Astrocyte of the hippocampus (primary cell): ENCODE measurements around the gene TCEANC.
"Not testable (repeated sequence)": the region's sequence is repeated elsewhere in the genome, so short reads cannot be mapped to it uniquely, and the experiment has no call there.

Source experiments
- DNase-seq: peaks from one replicate; pipeline ENCODE4 v3.0.0; 2011; ENCODE audit warnings: low read depth, low spot score

The TCEANC gene, protein sequence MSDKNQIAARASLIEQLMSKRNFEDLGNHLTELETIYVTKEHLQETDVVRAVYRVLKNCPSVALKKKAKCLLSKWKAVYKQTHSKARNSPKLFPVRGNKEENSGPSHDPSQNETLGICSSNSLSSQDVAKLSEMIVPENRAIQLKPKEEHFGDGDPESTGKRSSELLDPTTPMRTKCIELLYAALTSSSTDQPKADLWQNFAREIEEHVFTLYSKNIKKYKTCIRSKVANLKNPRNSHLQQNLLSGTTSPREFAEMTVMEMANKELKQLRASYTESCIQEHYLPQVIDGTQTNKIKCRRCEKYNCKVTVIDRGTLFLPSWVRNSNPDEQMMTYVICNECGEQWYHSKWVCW

DNA sequence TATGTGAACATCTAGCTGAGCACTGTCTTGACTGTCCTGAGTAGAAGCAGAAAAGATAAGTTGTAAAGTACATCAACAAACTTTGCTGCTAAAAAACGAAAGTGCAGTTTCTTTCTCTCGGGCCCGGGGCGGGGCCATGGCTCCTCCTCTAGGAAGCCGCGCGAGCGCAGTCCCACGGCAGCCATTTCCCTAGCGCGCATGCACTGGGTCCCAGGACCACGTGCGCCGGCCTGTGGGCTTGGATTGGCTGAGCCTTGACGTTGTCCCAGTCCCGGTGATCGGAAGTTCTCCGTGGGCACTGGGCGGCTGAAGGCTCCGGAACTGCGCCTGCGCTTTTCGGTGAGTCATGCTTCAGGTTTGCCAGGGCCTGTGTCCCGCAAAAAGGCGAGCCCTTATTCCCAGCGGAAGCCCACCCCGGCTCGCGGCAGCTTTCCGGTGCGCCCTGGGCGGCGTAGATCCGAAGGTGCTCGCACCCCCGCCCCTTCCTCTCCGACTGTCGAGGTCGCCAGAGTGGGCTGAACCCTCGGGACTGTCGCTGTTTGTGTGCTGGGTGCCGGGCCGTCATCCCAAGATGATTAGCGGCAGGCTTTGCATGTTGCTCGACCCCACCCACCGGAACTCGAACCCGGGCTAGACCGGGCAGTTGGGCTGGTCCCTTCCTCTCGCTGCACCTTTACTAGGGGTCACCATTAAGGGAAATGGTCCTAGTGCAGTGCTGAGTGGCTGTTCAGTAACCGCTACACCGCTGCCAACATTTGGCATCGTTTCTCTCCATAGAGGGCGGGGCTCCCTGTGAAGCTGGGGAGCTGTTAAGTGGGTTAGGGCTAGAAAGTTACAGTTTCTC, at the start of gene TCEANC:
Gene TCEANC, plus strand, starts transcription at position 292 of the 844 bp plus-strand sequence. CDS start 9,368 bp downstream, outside the sequence.
- DNase-seq = peak; percentile 98

DNA sequence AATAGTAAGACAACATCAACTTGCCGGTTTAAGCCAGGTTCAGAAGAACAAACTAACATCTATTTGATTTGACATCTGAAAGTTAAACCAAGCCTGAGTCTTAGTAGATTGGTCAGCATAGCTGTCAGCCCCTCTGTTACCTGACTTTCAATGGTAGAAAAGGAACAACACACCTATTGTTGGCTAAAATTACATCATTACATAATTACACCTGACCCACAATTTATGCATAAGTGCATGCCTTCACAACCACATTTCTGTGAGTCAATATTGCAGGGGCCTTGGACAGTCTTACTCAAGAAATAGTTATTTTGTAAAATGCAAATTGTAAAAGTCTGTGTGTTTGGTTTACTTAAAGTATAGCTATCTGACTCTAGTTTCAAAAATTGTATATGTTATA, 47.3 kb upstream of the TCEANC start:
- peak; percentile 18 for DNase-seq

DNA sequence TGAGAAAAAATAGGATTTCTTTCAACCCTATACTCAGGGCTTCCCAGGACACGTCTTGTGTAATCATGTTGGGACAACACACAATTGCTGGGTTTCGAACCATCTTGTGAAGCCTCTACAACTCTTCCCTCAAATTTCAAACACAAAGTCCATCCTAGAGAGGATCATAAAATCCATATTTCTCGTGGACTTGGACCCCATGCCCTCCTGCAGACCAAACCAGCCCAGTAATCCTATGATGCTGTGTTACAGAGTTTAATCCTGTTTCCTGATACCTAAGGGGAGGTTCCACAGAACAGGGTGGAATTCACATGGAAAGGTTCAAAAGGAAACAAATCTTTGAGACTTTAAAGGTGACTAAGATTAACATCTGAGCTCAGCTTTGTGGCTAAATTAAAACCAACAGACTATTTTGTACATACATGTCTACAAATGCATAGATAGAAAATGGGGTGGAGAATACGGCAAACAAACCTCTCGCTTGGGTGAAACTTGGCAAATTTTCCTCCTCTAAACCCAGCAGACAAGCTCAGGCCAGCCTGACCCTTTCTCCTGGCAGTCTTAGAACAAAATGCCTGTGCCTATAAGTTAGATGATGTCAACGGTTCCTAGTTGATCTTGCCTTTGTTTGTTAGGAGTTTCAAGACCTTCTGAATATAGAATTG, 45.5 kb upstream of the TCEANC start:
- no peak for DNase-seq

DNA sequence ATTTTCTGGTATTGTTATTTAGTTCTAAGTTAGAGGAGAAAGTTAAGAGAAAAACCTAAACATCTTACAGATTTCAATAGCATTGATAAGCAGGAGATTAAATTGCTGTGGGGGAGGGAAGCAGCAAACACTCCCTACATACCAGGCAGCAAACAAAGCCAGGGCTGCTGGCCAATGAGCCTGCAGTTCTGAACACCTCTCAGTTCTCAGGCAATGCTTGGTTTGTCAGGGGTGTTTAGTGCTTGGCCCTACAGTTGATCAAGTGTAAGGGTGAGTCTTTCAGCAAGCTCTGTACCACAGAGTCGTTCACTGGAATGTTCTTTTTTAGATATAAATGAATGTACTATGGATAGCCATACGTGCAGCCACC, 45.0 kb upstream of the TCEANC start:
- peak; percentile 11 for DNase-seq

DNA sequence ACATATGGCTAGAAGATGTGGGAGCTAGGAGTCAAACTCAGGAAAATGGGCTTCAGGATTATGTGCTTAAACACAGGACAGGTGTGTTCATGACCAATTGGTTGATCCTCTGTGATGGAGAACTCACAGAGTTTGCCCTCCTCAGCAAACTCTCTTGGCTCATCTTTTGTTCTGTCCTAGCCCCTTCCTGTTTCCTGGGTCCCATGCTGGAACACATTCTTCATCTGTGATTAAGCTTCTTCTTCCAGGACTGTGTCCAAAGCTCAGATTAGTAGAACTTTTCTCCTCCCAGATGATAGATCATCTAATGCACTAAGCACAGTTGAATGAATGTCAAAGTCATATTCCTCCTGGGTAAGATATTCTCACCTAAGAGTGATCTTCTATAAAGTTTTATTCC, 38.8 kb upstream of the TCEANC start:
- DNase-seq = no peak

DNA sequence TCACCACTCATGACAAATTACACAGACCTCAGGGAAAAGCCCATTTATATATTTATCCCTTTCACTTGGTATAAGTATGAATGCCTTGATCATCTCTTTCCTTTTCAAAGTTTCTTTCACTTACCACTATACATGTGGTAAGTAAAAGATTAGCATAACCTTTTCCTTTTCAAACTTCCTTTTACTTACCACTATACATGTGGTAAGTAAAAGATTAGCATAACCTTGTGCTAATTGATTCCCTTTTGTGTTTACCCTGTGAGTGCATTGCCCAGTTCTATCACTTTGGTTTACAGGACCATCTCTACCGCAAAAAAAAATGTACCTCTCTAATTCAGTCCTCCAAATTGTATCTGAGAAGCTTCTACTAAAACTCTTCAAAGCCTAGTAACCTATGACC, 32.7 kb upstream of the TCEANC start:
- DNase-seq = no peak

DNA sequence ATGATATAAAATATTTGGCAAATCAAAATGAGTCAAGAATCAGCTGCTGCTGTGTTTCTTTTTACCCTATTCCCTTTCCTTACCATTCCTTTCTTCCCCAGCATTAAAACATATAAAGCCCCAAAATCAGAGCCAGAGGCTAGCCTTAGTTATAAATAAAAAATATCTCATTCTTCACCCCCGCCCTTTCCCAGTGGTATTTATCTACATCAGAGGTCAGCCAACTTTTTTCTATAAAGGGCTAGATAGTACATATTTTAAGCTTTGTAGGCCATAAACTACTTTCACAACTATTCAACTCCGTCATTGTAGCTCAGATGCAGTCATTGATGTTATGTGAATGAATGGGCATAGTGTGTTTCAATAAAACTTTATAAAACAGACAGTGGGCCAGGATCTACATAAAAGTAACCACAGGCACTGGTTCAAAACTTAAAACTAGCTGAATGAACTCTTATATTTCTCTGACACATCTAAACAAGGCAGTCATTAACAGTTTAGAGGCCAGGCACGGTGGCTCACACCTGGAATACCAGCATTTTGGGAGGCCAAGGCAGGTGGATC, 30.5 kb upstream of the TCEANC start:
- no peak for DNase-seq

DNA sequence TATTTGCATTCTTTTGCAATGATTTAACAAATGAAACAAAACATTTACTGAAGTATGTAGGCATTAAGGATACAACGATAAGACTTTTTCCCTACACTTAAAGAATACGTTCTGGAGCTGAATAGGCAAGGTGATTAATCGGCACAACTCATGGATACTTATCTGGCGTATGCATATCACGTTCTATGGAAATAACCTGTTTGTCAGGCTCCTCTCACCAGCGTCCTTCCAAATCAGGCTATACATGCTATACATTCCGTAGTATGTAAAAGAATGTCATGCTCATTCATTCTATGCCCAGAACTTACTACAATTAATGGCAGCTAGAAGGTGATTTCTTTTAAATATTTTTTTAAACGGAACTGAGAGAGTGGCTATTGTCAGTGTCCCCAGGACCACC, 25.6 kb upstream of the TCEANC start:
- no peak for DNase-seq

DNA sequence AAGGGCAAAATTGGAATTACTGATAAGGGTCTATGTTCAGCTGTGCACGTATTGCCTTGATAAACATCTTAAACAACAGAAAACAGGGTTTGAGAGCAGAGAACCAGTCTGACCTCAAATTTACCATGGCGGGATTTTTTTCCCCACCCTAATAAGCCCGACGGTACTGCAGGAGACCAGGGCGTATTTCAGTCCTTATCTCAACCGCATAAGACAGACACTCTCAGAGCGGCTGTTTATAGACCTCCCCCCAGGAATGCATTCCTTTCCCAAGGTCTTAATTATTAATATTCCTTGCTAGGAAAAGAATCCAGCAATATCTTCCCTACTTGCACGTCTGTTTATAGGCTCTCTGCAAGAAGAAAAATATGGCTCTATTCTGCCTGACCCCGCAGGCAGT, 15.7 kb upstream of the TCEANC start:
- DNase-seq = not testable (repeated sequence)

DNA sequence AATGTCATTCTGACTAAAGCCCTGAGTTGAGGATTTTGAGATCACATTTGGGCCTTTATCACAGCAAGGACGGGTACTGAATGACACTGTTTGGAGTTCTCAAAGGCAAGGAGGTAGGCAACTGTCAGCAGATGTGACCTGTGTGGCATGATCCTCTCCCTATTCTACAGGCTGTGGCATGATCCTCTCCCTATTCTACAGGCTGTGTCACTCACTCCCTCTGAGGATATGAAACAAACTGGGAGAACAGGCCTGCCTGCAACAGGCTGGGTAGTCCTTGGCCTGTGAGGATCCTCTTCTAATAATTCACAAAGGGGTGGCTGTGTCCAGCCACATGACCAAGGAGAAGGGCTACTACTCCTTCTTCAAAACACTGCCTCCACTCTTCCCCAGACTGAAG, 14.9 kb upstream of the TCEANC start:
- DNase-seq = no peak

DNA sequence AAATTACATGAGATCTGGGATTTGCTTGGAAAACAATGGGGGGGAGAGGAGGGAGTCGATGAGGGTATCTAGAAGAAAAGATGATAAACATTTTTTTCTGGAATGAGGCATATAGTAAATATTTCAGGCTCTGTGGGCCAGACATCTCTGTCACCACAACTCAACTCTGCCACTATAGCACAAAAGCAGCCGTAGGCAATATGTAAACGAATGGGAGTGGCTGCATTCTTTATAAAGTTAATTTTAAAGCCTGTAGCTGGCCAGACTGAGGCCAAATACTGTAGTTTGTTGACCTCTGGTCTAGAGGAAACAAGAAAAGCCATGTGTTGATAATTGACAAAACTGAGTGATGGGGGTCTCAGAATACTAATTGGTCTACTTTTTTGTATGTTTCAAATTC, 14.1 kb upstream of the TCEANC start:
- no peak for DNase-seq

DNA sequence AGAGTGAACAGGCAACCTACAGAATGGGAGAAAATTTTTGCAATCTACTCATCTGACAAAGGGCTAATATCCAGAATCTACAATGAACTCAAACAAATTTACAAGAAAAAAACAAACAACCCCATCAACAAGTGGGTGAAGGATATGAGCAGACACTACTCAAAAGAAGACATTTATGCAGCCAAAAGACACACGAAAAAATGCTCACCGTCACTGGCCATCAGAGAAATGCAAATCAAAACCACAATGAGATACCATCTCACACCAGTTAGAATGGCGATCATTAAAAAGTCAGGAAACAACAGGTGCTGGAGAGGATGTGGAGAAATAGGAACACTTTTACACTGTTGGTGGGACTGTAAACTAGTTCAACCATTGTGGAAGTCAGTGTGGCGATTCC, 11.3 kb upstream of the TCEANC start:
- not testable (repeated sequence) for DNase-seq

DNA sequence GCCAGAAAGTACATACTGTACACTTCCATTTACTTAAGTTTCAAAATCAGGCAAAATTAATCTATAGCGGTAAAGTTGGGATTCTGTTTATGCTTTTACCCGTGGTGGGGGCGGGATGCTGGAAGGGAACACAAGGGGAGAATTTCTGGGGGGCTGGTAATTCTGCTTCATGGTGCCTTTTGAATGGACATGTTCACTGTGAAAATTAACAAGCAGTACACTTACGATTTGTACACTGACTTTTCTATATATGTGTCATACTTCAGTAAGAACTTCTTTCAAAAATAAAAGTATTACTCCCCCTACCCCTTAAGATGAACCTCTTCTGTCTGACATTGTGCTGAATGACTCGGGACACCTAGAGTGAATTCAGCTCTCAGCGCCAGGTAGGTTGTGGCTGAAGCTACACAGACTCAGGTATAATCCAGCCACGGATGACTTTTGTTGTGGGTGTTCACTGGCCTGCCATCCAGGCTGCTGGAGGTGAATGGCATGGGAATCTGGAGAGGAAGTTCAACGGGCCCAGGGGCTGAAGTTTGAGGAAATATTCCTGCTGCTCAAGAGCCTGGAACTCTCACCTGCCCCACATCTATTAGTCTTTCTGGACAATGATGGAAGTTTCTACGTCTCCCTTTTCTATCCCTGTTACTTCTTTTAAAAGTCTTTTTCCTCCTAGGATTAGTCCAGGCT, 7.3 kb upstream of the TCEANC start:
- no peak for DNase-seq

DNA sequence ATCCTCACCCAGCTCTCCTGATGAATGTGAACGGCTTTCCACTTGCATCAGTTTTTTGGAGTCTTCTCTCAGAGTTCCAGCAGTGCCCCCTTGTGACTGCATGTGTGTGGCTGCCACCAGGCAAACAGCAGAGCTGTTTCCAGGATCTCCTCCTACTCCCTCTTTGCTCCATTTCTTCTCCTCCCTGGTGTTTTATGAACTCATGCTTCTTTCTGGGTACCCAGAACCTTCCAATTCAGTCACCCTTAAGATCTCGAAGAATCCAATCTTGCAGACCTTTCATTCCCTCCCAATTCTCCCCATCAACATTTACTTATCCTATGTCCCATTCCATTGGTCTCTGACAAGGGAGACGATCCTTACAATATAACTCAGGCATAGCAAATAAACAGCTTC, 6.8 kb upstream of the TCEANC start:
- DNase-seq = peak; percentile 76

DNA sequence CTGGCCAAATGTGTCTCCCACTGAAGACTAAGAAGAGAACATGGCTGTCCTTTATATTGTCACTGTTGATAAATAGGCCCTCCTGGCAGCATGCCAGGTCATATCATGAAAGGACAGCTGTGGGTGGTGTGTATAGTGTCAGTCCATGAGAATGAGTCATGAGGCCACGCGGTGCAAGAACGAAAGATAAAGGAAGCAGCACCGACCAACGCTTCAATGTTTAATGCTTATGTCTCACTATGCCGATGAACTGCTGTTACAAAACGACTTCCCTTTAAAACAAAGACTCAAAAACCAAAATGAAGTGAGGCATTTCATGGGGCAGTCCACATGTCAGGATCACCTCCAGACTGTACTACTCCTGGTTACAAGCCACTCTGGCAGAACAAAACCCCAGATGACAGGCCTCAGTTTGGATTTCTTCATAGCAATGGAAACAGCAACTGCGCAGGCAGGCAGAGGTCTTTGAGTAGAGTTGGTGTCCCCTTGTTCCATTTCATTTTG, 5.2 kb upstream of the TCEANC start:
- DNase-seq = peak; percentile 62

DNA sequence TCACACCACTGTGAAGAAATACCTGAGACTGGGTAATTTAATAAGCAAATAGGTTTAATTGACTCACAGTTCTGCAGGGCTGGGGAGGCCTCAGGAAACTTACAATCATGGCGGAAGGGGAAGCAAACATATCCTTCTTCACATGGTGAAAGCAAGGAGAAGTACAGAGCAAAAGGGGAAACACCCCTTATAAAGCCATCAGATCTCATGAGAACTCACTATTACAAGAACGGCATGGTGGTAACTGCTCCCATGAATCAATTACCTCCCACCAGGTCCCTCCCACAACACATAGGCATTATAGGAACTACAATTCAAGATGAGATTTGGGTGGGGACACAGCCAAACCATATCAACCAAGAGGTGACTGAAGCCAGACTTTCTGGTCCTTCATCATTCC, 4.6 kb upstream of the TCEANC start:
- DNase-seq = not testable (repeated sequence)

DNA sequence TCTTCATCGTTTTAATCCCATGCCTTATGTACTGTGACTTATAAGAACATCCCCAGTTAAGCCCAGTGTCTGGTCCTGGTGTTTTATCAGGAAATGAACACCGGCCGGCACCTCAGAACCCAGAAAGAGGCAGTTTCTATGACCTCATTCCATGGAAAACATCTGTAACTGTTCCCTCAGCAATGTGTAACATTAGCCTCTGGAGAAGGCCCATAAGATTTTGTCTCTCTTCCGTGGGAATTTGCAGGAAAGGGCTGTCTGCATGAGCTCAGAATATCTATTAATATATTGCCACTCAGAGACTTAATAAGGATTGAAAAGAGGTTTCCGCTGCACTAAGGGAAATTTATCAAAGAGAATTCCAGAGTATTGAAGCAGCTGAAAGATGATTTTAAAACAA, 3.1 kb upstream of the TCEANC start:
- DNase-seq = no peak

DNA sequence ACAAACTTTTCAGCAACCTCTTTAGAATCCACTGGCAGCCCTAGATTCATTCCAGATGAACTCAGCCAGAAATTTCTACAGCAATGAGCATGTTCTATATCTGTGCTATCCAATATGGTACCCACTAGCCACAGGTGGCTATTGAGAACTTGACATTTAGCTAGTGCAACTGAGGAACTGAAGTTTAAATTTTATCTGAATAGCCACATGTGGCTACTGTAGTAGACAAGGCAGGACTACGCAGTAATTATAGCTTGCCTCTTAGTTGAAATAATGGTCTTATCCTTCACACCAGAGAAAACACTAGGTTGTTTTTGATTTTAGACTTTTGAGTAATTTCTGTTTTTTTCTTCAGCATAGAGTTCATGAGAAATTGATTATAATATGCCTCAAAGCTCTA, 2.6 kb upstream of the TCEANC start:
- no peak for DNase-seq

DNA sequence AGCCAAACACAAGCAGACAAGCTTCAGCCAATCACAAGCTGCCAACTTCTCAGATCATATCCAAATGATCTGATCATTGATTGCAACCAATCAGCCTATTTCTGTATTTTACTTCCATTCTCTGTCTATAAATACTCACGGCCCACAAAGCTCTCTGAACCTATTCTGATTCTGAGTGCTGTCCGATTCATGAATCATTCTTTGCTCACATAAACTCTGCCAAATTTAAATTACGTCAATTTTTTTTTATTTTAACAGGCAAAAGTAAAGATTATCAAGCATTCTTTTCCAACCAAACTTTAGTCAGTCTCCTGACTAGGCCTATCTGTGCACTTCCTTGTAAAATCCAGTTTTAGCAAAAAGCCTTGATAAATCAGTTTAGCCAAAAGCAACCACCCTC, 1.8 kb upstream of the TCEANC start:
- no peak for DNase-seq

DNA sequence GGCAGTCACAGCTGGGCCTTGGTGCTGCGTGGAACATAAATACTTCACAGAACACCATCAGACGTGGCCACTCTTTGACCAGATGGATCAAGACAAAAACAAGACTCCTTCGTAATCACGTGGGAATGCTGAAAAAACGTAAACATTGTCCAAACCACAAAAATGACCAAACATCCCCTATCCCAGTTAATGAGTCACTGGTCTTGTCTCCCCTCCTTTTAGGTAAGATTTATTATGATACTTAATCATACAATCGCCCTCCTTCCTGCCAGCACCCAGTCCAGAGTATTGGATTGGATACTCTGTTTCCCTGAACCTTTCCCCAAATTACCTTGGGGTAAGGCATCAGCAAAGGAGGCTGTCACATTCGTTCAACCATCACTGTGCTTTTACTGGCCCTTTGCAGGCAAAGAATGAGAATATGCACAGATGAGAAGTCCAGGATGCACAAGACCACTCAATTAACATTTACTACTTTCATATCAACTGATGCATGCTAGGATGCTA, 601 bp upstream of the TCEANC start:
- peak; percentile 81 for DNase-seq

DNA sequence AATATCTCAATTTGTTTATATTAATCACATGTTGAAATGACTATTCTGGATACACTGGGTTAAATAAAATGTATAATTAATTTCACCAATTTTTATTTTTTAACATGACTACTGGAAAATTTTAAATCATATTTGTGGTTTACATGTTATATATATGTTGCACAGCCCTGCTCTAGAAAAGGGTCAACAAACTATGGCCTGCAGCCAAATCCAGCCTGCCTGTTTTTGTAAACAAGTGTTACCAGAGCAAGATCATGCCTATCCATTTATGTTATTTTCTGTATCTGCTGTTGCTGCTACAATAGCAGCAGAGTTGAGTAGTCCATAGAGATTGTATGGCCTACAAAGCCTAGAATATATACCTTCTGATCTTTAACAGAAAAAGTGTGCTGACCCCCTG, 1.2 kb downstream of the TCEANC start:
- DNase-seq = no peak
